Measurements from ENCODE around the gene MAD1L1.
"Not testable (repeated sequence)": the region's sequence is repeated elsewhere in the genome, so short reads cannot be mapped to it uniquely, and the experiment has no call there.

Gene MAD1L1

GRCh38 chr7:1843271-1843861 lies 389.4 kb downstream of the MAD1L1 start:
- DNase-seq: no peak

DNA sequence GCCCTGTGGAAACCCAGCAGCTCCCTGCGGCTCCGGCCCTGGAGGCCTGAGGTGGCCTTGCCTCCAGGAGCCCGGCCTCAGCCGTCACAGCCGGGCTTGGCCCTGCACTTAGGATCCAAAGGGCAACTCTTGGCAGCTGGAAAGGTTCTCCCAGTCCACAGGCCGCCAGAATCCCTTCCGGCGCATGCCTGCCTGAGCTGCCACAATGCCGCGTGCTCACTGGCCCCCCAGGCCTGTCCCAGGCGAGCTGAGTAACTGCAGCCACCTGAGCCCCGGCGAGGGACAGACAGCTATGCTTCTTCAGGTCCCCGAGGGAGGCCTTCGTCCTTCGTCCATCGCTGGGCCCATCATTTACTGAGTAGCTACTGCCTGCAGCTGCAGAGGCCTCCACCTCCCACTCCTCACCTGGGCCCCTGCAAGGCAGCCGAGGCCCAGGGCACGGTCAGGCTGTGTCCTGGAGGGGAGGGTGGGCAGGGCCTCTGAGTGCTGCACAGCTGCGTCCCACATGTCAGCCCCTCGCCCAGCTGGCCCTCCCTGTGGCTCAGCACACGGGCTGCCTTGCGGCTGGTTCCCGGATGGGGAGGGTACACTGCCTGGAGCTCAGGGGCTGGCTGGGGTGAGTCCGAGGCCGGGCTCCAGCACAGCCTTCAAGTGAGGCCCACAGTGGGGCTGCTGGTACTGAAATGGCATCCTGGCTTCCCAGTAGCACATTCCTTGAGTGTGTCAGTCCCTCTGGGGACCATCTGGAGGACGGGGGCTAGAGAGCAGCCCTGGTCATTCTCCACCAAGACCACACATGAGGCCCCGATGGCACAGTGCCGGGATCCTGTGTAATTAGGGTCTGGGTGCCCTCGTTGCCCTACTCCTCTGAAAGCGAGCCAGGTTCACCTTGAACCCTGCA lies 390.2 kb downstream of the MAD1L1 start:
- no peak for DNase-seq

- not testable (repeated sequence) for DNase-seq
These were observed 391.3 kb downstream of the MAD1L1 start for GRCh38 chr7:1841286-1842021.

DNA sequence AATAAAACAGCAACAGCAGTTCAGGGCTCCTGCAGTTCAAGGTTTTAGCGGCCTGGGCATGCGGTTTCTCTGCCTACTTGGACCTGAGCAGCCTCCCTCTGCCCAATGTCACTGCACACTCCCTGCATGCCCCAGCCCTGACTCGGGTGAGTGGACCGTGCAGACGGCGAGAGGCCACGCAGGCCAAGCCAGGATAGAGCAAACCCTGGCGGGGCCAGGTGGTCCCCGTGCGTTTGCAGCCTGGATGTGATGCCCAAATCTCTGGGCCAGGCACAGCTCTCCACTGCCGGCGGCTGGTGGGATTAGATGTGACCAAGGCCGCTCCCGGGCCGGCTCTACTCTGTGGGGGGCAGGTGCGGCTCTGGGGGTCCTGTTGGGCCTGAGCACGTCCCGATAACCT lies 392.0 kb downstream of the MAD1L1 start:
- DNase-seq: not testable (repeated sequence)

DNA sequence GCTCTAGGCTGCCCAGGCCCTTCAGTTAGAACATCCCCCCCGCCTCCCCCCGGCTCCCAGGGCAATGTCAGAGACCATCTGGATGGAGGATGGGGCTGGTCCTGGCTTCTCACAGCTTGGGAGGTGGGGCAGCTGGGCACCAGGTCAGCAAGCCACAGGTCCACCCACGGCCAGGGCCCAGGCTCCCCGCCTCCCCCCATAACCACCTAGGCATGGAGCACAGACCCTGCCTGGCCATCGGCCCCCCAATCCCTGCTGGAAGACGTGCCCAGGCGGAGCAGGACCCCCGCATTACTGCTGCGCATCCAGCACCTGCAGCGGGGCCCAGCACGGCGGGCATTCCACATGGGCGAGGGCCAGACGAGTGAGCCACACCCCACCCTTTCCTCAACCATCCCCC lies 393.0 kb downstream of the MAD1L1 start:
- DNase-seq: no peak

GRCh38 chr7:1838911-1839531 lies 393.7 kb downstream of the MAD1L1 start:
- not testable (repeated sequence) for DNase-seq

DNA sequence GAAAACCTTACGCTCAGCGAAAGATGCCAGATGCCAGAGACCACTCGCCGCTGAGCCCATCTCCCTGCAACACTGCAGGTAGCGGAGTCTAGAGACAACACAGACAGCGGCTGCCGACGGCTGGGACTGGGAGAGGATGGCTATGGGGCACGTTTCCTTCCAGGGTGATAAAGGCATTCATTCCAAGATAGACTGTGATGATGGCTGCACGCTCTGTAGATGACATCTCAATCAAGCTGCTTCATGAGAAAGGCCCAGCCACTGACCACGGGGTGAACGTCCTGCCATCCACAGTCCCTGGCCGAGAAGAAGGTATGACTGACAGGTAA lies 394.2 kb downstream of the MAD1L1 start:
- DNase-seq: not testable (repeated sequence)

DNA sequence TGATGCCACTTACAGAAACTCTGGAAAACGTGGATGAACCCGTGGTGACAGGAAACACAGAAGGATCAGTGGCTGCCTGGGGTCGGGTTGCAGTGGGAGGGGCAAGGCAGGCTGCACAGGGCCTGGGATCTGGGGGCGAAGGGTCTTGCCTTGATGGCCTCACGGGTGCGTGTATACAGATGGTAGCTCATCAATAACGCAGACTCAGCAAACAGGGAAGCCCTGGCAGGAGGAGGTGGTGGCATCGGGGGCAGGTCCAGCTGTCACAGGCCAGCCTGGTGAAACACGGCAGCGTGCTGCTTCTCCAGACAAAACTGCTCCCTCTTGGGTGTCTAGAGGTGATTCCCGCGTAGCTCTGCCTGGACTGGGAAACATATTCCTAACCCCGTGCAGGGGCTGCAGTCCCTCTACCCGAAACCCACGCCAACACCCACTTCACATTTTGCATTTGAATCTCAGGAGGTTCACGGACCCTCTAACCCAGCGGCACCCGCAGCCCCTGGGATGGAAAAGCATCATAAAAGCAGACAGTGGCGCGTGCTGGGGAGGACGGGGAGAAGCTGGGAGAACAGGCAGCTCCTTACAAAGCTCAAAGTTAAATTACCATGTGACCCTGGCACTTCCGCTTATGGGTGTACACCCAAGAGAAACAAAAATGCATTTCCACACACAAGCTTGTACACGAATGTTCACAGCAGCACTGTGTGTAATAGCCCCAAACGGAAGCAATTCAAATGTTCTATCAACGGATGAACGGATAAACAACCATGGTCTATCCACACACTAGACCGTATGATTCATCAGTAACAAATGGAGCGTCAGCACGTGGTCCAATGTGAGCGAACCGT lies 394.8 kb downstream of the MAD1L1 start:
- not testable (repeated sequence) for DNase-seq

- not testable (repeated sequence) for DNase-seq
These were observed 400.7 kb downstream of the MAD1L1 start for GRCh38 chr7:1831933-1832535.

DNA sequence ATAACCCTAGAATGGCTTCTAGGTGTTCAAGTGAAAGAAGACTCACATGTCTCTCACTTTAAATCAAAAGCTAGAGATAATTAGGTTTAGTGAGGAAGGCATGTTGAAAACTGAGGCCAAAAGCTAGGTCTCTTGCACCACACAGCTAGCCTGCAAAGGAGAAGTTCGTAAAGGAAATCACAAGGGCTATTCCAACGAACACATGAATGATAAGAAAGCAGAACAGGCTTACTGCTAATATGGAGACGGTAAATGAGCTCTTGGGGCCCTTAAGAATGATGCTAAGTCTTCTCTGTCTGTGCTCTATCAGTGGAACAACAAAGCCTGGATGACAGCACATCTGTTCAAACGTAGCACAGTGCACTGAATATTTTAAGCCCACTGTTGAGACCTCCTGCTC lies 401.3 kb downstream of the MAD1L1 start:
- not testable (repeated sequence) for DNase-seq

- not testable (repeated sequence) for DNase-seq
These were observed 403.1 kb downstream of the MAD1L1 start for GRCh38 chr7:1829668-1830067.

DNA sequence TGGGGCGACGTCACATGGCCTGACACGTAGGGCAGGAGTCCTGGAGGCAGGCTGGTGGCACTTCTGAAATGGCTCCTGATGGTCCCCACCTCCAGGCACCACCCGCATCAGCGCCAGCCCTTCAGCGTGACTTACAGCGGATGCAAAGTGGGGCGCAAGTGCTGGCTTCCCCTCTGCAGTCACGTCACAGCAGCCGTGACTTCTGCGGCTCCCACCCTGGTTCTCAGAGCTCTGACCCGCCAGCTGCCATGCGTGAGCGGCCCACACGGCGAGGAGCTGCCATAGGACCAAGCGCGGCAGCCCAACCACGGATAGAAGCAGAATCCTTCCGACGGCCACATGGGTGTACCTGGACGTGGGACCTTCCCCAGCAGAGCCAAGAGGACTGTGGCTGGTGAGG lies 403.6 kb downstream of the MAD1L1 start:
- no peak for DNase-seq

DNA sequence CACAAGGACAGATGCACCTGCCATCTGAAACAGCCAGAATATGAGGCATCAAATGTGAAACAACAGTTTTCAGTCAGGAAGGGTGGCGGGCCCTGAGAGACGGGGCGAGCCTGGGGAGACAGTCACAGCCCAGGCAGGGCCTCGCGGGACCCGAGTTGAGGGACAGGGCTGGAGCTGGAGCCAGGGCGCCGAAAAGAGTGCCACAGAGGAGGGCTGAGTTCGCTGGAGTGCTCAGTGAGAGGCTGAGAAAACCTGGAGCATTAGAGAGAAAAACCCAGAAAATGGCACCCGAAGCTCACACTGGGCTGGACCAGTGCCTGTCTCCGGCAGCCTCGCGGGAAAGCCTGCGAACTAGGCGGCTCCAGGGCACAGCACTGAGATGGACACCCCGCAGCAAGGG lies 404.6 kb downstream of the MAD1L1 start:
- not testable (repeated sequence) for DNase-seq

DNA sequence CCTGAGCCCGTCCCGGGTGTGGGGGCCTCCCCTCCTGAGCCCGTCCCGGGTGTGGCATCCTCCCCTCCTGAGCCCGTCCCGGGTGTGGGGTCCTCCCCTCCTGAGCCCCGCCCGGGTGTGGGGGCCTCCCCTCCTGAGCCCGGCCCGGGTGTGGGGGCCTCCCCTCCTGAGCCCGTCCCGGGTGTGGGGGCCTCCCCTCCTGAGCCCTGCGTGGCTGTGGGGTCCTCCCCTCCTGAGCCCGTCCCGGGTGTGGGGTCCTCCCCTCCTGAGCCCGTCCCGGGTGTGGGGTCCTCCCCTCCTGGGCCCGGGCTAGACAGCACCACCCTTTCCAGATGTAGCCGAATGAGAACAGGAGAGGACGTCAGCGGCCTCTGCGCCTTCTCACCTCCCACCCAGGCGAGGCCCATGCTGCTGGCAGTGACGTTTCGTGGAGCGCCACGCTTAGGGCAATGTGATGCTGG lies 405.2 kb downstream of the MAD1L1 start:
- DNase-seq: not testable (repeated sequence)

GRCh38 chr7:1826931-1827330 lies 405.8 kb downstream of the MAD1L1 start:
- DNase-seq: not testable (repeated sequence)

DNA sequence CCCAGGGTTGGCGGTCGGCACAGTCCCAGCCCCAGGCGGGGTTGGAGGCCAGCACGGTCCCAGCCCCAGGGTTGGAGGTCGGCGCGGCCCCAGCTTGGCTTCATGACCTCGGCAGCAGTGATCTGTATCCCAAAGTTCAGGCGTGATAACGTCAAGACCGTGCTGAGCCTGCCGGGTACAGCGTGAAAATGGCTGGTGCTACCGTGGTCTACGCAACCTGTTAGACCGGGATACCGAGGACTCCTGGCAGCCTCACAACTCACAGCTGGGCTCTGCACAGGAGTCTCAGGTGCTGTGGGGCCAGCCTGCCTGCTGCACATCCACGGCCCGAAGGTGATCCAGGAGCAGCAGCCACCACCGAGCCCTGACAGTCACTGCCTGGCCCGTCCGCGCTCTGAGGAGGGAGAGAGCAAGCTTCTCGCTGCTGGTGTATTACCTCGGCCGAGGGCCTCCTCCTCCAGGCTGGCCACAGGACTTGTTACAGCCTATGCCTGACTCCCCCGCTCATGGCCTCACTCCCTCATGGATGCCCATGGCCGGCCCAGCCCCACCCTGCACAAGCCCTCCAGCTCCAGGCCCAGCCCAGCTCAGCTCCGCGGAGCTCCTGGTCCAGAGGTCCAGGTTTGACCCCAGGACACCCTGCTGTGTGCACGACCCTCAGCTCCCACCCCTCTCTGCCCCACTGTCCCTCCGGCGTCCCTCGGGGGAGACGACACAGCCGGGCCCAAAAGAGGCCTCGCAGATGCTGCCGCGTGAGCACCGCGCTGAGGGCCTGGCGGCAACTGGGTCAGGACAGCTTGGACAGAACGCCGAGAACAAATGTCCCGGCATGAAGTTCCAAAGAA lies 406.6 kb downstream of the MAD1L1 start:
- DNase-seq: no peak

DNA sequence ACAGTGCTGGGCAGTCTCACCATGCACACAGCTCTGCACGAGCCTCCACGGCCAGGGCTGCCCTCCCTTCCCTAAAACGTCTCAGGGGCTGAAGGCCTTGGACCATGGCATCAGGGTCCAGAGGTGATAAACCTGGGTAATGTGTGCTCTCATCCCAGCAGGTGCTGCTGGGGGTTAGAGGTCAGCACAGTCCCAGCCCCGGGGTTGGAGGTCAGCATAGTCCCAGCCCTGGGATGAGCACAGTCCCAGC lies 407.2 kb downstream of the MAD1L1 start:
- DNase-seq: not testable (repeated sequence)

- DNase-seq: not testable (repeated sequence)
These were observed 407.7 kb downstream of the MAD1L1 start for GRCh38 chr7:1824882-1825646.

DNA sequence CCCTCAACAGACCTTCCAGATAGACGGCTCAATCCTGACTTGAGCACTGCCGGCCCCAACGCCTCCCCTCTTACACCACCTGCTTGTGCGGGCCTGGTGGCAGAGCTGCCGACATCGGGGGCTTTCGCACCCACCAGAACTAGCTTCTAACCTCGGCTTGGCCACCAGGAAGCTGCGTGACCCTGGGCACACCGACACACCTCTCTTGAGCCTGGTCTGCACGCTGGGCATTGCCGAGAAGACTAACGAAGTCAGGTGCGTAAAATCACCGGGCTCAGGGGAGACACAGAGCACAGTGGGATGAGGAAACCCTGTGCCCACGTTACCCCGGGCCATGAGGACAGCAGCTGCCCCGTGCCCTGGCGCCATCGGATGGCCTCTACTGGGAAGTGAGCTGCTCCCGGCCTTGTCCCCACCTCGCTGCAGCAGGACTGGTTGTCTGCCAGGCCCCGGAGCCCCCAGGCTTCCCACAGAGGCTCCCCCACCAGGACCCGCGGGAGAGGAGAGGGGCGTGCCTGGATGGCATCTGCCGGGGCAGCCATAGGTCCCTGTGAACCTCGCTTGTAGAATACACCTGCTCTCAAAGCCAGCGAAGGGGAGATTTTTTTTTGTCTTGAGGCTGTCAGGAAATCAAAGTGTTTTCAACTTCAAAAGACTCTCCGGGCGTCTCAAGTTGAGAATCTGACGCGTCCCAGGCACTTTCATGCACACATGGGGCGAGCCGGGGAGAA lies 408.4 kb downstream of the MAD1L1 start:
- not testable (repeated sequence) for DNase-seq
